ENCODE results near the gene FGFRL1.
"Not testable (repeated sequence)": the region's sequence is repeated elsewhere in the genome, so short reads cannot be mapped to it uniquely, and the experiment has no call there.

The FGFRL1 gene

DNA sequence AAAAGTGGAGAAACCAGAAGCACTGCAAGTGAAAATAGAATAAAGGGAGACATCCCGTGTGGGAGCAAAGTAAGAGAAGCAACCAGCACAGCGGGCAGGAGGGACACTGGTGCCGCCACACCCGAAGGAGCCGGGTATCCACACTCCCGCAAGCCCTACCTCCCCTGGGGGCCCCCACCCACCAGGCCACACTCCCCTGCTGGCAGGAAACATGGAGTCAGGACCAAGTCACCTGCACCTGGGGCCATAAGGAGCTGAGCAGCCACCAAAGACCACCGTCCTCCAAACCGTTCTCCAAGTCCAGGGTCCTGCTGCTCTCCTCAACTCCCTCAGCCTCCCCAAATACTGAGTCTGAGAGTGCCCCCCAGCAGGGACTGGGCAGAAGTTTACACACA is 30.5 kb downstream of the FGFRL1 start:
- no peak for DNase-seq

DNA sequence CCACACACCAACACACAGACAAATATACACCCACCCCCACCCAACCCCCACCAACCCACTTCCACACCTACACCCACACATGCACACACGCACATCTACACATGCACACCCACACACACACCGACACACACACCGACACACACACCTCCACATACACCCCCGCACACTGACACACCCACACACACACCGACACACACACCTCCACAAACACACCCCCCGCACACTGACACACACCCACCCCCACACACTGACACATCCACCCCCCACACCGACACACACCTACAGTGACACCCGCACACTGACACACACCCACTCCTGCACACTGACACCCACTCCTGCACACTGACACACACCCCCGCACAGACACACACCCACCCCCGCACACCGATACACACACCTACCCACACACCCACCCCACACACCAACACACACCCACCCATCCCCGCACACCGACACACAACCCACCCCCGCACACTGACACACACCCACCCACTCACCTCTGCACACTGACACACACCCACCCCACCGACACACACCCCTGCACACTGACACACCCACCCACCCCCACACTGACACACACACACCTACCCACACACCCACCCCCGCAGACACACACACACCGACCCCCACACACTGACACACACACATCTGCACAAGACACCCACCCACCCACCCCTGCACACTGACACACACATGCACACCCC is 31.1 kb downstream of the FGFRL1 start:
- no peak for DNase-seq

DNA sequence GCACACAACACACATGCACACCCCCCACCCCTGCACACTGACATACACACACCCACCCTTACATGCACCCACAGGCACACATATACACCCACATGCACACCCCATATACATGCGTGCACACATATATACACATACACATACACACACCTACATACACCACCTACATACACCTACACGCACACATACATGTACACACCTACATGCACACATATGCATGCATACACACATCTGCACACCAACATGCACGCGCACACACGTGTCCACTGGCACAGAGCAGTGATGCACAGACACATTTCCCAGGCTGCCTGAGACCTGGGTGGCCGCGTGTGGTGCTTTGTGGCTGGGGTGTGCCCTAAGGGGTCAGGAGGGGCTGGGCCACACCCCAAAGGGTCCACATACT is 31.7 kb downstream of the FGFRL1 start:
- DNase-seq: no peak

DNA sequence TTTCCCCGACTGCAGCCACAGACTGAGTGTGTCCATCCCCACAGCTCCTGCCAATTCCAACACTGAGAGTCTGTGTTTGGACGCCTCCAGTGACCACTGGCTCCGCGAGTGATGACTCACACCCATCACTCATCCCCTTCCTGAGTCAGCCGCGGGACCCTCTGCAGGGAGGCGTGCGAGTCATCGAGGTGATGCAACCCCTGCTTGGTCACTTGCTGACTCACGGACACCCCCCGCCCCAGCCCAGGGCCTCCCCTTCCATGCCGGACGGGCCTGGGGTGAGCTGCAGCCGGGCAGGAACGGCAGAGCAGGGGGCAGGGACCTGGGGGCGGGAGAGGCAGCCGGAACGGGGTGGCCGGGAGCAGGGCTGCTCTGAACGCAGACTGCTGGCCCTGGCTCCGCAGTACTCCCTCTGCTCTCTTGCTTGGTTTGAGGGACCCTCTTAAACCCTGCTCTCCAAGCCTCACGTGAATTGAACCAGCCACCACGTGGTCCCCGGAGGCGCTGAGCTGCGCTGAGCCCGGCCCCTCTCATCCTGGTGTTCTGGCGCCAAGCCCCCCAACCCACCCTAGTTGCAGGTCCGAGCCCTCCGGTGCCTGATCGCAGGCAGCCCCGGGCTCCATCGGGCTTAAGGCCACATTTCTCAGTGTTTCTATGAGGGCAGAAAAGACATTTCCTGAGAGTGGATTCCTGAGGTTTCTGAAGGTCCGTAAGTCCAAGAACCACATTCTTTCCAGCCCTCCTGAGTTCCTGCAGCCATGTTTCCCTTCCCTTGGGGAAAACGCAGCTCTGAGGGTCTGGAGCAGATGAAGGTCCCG is 32.4 kb downstream of the FGFRL1 start:
- DNase-seq: peak; percentile 66

DNA sequence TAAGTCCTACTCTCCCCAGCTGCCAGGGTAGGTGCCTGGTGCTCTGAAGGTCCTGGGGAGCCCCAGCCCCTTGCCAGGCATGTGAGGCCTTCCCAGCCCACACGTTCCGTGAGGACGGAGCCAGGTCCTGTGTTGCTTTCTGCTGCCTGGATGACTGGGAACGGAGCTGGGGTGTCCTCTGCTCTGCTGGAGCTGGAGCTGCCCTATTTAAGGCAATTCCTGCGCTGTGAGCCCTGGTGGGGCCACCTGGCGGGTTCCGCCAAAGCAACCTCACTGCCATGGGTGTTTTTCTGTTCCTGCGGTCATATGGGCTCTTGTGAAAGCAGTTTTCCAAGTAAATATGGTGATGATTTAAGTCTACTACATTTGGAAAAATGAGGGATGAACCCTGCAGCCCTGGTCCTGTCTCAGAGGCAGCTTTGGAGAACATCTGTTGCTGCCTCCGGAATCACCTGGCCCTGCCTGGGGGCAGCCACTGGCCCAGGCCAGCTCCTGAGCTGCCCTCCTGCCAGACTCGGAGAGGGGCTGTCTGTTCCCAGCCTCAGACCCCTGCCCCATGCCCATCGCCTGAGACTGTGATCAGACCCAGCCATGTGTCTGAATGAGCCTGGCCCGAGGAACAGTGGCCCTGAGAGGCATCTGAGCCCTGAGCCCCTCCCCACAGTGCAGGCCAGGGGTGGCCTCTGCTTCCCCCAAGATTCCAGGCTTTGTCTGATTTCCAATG is 33.2 kb downstream of the FGFRL1 start:
- no peak for DNase-seq

DNA sequence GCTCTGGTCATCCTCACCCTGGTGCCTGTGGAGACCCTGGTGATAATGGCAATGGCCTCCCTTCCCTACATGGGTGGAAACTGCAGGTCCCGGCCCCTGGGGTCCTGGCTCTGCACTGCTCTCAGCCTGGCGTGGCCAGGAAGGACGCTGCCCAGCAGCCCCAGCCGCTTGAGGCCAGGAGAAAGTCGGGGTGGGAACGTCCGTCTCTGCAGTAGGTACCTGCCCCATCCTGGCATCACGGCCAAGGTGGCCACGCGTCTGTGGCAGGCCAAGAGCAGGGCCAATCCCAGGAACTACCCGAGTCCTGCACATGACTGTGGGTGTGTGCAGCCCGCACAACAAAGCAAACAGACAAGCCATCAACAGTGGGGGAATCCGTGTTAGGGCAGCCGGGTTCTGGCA is 33.8 kb downstream of the FGFRL1 start:
- DNase-seq: no peak

DNA sequence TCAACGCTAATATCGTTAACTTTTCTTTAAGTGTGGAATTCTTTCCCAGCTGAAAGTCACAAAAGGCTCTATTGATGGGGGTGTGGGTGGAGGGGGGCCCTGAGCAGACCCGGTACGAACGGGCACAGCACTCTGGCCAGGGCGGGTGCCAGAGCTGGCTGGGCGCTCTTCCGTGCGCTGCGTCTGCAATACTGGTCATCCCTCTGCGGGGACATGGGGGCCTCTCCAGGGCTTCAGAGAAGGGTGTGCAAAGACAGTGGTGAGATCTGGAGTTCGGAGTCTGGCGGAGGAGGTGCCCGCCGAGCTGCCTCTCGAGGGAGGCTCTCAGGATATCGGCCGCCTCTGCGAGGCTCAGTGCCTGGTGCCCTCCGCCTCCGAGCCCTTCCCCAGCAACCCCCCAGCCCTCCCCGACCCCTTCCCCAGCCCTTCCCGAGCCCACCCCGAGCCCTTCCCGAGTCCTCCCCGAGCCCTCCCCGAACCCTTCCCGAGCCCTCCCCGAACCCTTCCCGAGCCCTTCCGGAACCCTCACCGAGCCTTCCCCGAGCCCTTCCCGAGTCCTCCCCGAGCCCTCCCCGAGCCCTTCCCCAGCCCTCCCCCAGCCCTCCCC is 34.3 kb downstream of the FGFRL1 start:
- DNase-seq: no peak

DNA sequence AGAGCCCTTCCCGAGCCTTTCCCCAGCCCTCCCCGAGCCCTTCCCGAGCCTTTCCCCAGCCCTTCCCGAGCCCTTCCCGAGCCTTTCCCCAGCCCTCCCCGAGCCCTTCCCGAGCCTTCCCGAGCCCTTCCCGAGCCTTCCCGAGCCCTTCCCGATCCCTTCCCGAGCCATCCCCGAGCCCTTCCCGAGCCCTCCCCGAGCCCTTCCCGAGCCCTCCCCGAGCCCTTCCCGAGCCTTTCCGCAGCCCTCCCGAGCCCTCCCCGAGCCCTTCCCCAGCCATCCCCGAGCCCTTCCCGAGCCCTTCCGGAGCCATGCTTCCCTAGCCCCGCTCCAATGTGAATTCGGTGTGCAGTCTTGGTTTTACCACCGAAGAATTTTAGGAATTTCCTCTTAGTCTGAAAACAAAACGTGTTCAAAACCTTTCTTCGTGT is 35.2 kb downstream of the FGFRL1 start:
- peak; percentile 1 for DNase-seq

DNA sequence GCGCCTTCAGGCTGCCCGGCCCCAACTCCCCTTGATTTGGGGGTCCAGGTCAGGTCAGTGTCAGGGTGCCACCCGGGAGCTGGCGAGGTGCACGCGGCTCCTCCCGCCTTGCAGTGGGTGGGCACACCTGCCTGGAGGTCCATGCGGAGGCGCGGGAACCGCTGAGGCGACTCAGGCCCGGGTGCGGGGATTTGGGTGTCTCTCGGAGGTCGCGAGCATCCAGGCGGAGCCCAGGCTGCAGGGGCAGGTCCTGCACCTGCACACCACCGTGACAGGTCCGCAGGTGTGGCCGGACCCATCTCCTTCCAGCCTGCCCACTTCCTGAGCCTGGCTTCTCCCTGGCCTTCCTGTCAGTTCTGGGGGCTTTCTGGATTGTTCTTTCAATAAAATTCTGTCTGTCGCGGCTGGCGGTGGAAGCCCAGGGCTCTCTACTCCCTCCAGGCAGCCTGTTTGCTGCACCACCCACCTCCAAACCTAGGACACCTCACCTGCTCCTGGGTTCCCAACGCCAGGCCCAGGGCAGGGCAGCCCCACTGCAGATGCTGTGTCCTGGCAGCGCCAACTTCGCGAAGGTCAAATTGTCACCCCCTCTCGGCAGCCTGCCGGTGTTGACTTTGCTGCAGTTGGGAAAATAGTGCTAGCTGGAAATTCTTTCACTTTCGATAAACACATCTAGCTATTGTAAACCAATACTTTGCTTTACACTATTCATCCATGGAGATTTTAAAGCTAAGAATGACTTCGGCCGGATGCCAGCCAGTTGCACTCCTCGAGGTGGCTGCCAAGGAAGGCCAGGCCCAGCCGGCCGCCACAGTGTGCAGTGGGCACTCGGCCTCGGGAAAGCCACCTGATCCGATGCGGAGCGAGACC is 35.9 kb downstream of the FGFRL1 start:
- DNase-seq: peak; percentile 1

DNA sequence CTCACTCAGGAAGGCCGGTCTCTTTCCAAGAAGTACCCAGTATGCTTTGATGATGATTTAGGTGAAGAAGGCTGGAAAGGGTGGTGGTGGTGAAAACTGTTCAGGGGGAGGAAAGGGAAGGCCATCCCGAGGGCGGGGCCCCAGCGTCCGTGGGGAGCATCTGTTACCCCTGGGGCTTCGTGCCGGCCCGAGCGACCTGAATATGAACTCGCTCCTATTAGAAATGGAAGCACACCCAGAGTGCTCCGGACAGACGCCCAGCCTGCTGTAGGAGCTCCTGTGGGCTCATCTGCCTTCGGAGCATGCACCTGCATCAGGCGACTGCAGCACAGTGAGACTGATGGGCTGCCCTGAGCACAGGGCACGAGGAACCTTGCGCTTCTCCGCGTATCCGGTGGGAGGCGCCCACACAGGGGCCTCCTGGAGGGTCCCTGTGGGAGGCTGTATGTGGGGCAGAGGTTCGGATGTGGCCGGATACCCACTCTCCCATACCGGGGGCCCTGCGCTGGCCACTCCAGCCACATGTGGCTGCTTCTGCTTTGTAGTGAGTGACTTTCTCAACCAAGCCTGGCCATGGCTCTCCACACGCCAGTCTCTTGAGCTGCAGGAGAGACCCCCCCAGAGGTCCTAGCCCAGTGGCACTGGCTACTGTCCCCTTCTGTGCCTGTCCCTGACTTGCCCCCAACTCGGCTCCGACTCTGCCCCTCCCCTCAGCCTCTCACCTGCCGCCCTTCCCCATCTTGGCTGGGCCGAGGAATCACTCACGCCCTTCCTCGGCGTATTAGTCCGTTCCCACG is 36.7 kb downstream of the FGFRL1 start:
- DNase-seq: peak; percentile 1

DNA sequence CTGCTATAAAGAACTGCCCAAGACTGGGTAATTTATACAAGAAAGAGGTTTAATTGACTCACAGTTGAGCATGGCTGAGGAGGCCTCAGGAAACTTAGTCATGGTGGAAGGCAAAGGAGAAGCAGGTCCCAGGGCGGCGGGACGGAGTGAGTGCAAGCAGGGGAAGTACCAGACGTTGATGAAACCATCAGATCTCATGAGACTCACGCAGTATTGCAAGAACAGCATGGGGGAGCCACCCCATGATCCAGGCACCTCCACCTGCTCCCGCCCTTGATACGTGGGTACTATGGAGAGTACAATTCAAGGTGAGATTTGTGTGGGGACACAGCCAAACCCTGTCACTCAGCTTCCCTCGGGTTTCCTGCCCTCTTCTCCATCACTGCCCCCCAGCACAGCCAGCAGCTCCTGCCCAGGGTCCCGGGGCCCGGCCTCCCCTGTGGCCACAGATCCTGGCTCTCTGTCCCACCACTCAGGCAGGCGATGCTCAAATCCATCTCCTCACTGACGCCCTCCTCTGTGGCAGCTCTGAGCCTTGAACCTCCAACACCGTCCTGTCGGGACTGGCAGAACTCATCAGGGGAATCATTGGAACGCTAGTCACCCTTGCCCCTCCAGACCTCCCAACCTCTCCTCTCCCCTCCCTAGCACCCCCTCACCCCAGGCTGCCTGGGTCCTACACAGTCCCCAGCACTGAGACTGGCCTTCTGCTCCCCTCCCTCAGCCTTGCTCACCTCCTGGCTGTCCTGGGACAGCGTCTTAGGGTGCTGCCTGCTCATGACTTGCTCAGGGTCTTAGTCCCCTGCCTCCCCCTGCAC is 37.6 kb downstream of the FGFRL1 start:
- DNase-seq: peak; percentile 73

DNA sequence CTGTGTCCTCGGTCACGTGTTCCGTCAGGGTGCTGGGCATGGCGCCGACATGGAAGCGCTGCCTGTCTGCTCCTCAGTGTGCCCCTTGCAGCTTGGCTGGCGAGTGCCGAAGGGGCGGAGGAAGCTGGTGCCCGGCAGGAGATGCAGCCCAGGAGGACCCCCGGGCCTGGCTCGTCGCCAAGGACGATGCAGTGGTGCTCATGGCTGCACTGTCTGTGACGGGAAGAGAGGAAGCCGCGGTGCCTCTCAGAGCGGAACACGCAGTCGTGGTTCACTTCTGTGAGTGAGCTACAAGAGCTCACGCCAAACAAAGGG is 38.1 kb downstream of the FGFRL1 start:
- no peak for DNase-seq

DNA sequence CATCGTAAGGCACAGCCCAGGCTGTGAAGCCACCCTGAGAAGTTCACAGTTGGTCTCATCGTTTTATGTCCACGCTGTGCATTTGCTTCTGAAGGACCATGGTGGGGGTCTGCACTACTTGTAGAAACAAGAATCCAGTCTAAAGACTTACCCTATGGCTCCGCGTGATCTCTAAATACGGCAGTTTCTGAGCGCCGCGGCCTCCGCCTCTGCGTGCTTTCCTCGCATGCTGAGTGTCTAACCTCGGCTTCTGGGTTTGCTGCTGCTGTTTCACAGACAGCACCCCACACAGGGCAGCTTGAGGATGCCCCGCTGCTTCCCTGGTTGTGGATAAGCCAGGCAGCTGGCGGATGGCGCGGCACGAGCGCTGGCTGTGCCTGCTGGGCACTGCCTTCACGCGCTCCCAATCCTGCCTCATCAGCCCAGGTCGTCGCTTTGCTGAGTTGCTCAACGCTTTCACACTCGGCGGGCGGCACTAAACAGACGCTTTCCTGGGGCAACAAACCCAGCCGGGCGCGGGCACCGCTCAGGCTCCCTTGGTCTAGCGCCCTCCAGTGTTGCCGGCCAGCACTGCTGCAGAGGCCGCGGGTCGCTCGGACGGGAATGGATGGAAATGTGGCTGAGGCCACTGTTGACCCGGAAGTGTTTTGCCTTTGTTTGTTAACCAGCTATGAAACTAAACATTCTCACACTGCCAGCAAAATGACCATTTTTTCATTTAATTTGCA is 39.2 kb downstream of the FGFRL1 start:
- no peak for DNase-seq

DNA sequence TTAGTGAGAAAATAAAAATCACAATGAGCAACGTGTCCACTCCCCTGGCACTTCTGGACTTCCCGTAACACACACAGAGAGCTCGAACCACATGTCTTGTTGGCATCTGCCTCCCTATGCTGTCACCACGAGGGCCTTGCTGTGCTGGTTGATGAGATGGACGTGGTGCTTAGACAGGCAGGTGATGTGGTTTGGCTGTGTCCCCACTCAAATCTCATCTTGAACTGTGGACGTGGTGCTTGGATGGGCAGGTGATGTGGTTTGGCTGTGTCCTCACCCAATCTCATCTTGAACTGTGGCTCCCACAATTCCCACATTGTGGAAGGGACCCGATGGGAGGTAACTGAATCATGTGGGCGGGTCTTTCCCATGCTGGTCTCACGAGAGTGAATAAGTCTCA is 40.0 kb downstream of the FGFRL1 start:
- DNase-seq: no peak

DNA sequence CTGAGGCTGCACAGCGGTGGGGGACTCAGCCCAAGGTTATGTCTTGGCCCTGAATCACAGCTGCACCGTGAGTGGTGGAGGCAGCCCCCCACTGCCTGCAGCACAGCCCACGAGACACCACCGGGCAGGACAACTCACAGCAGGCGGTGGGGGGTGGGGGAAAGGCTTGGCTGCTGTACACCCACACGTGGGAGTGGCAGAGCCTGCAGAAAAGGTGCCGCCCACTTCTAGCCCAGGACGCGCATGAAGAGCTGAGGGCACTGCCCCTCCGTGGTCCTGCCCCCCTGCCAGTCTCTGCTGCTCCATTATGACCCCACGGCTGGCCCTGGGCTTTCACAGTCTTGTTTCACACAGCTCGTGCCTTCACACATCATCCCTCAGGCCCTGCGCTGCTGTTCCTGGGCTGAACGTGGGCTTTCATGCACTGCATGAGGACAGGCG is 40.8 kb downstream of the FGFRL1 start:
- DNase-seq: no peak

DNA sequence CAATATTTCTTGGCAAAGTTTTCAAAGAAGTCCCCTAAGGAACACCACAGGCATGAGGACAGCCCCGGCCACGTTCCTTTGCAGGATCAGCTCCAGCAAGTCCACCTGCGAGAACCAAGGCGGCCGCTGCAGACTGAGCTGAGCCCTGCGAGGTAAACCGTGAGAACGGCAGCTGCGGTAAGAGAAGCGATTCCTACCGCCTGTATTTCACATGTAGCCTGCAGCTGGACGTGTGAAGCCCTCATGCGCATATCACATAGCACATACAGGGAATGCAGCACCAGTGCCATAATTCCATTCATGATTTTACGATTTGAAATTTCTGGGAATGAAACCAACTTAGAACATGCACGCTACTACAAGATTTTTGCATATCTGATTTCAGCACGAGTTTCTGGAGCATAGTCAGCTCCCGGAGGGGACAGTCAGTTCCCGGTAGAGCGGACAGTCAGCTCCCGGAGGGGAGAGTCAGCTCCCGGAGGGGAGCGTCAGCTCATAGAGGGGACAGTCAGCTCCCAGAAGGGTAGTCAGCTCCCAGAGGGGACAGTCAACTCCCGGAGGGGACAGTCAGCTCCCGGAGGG is 41.7 kb downstream of the FGFRL1 start:
- no peak for DNase-seq

DNA sequence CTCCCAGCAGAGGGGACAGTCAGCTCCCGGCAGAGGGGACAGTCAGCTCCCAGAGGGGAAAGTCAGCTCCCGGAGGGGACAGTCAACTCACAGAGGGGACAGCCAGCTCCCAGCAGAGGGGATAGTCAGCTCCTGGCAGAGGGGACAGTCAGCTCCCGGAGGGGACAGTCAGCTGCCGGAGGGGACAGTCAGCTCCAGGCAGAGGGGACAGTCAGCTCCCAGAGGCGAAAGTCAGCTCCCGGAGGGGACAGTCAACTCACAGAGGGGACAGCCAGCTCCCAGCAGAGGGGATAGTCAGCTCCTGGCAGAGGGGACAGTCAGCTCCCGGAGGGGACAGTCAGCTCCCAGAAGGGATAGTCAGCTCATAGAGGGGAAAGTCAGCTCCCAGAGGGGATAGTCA is 42.5 kb downstream of the FGFRL1 start:
- DNase-seq: not testable (repeated sequence)

DNA sequence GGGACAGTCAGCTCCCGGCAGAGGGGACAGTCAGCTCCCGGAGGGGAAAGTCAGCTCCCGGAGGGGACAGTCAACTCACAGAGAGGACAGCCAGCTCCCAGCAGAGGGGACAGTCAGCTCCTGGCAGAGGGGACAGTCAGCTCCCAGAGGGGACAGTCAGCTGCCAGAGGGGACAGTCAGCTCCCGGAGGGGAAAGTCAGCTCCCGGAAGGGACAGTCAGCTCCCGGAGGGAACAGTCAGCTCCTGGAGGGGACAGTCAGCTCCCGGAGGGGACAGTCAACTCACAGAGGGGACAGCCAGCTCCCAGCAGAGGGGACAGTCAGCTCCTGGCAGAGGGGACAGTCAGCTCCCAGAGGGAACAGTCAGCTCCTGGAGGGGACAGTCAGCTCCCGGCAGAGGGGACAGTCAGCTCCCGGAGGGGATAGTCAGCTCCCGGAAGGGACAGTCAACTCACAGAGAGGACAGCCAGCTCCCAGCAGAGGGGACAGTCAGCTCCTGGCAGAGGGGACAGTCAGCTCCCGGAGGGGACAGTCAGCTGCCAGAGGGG is 43.3 kb downstream of the FGFRL1 start:
- DNase-seq: not testable (repeated sequence)

DNA sequence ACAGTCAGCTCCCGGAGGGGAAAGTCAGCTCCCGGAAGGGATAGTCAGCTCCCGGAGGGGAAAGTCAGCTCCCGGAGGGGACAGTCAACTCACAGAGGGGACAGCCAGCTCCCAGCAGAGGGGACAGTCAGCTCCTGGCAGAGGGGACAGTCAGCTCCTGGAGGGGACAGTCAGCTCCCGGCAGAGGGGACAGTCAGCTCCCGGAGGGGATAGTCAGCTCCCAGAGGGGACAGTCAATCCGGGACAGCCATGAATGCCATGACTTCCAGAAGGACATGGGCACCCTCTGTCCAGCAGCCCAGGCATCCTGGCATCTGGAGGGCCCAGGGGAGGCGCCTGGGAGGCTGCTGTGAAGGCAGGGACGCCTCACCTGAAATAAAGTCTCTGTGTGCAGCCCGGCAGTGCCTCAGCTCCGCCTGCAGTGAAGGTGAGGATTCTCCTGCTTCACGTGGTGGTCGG is 43.8 kb downstream of the FGFRL1 start:
- not testable (repeated sequence) for DNase-seq
